RWPE1 (cell line): ENCODE data around the gene HTT-AS.
A peak's percentile ranks its signal among the peaks of the same experiment; 100 is the strongest.

Experiments used
- CTCF ChIA-PET: fragments of 350-600 bp; sonication (Branson Sonifier 250); formaldehyde crosslinking; extraction: SDS; loops from one replicate; lab custom pipeline; 2021; lab: Yijun Ruan, JAX
- POLR2A ChIA-PET: fragments of 400-600 bp; formaldehyde crosslinking; extraction: SDS; loops from one replicate; lab custom pipeline; 2020; ENCODE audit warnings: antibody characterized with exemption; ENCODE audit not compliant: low non-redundant PET; lab: Yijun Ruan, JAX
- DNase-seq: peaks from one replicate; pipeline ENCODE4 v3.0.0; 2012; ENCODE audit warnings: low spot score
- H3K27ac ChIP-seq: fragments of 450-650 bp; 2 replicates; pipeline ENCODE4 v1.5.1; 2017
- TF ChIP-seq, protein P1 (sequence below): fragments of 450-650 bp; conservative IDR thresholded peaks from 2 replicates; pipeline ENCODE4 v1.5.1; 2017; ENCODE audit warnings: low read depth, mild to moderate bottlenecking

Gene HTT-AS

DNA sequence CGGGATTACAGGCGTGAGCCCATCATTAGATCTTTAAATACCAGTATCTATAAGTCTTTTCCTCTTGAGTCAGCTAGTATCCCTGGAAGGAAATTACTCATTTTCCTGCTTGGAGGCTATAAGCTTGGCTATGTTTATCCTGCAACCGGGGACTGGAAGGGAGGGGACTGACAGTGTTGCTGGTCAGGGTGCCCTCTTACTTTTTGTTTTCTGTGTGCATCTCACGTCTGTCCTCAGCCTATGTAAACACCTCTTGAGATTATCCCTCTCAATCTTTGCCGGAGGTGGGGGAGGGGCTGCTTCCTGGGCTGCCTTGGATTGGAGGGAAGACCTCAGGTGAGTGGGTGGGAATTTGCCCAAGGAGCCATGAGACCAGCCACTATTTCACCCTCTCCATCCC lies 37.1 kb upstream of the HTT-AS start:
- DNase-seq: peak; percentile 78
- ChIA-PET CTCF (no interaction called here), POLR2A (no interaction called here)
- peak overlapping the region; percentile 56 for H3K27ac ChIP-seq
- TF ChIP-seq, protein P1, sequence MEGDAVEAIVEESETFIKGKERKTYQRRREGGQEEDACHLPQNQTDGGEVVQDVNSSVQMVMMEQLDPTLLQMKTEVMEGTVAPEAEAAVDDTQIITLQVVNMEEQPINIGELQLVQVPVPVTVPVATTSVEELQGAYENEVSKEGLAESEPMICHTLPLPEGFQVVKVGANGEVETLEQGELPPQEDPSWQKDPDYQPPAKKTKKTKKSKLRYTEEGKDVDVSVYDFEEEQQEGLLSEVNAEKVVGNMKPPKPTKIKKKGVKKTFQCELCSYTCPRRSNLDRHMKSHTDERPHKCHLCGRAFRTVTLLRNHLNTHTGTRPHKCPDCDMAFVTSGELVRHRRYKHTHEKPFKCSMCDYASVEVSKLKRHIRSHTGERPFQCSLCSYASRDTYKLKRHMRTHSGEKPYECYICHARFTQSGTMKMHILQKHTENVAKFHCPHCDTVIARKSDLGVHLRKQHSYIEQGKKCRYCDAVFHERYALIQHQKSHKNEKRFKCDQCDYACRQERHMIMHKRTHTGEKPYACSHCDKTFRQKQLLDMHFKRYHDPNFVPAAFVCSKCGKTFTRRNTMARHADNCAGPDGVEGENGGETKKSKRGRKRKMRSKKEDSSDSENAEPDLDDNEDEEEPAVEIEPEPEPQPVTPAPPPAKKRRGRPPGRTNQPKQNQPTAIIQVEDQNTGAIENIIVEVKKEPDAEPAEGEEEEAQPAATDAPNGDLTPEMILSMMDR: no peak

DNA sequence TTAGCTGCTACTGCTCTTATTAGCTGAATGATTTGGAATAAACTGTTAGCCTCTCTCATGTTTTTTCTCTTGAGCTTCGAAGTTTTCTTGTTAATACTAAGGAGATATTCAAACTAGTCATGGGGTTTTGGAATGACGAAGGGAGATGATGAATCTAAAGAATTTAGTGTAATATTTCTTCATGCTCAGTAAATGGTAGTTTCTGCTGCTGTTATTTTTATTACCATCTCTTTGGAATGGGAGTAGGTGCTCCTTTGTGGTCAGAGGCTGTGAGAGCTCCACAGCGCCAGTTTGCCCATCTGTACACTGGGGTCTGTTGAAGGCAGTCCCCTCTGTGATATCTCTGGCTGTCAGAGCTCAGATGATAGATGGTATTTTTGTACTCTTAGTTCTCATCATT lies 33.9 kb upstream of the HTT-AS start:
- ChIA-PET POLR2A (no interaction called here), CTCF (no interaction called here)
- TF ChIP-seq, protein P1: no peak
- no peak for DNase-seq
- H3K27ac ChIP-seq: no peak overlapping the region

DNA sequence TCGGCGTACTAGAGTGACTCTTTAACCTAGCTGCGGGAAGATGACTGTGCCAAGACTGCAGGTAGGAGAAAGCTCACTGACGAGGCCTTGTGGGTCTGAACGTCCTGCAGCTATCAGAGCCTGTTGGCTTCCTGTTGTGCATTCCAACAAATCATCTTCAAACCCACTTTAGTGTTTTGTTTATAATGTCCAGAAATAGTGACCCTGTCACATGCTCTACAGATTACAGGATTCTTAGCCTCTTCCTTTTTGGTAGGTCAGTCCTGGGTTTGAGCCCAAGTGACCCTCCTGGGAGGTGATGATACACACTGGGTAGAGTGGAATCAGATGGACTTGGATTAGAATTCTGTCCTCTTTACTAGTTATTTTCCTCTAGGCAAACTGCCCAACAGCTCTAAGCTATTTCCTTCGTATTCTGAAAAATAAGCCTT lies 33.4 kb upstream of the HTT-AS start:
- CTCF ChIA-PET: interaction anchor here (0.6 kb wide), 1 partner anchor 27 kb away, joined by 3 read pairs; no protein-coding TSS in a partner anchor
- H3K27ac ChIP-seq: no peak overlapping the region
- no peak for DNase-seq

DNA sequence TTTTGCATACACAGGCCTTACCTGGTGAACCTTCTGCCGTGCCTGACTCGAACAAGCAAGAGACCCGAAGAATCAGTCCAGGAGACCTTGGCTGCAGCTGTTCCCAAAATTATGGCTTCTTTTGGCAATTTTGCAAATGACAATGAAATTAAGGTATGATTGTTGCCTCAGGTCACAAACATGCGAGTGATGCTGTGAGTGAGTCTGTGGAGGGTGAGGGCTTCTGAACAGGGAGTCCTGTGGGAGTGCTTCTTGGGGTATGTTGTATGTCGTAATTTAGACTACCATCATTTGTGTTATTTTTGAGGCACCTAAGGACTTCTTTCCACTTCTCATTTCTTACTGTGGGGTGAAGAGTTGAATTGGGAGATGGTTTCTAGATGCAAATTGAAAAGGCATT lies 32.9 kb upstream of the HTT-AS start:
- H3K27ac ChIP-seq: no peak overlapping the region
- TF ChIP-seq, protein P1: no peak
- no peak for DNase-seq
- CTCF ChIA-PET: interaction anchor here (0.6 to 1.0 kb wide), 6 partner anchors 14 to 336 kb away, joined by 3 to 5 read pairs (median 3); no protein-coding TSS in a partner anchor
- POLR2A ChIA-PET: no interaction called here

More for the DNA sequence above, 33.4 kb upstream of the HTT-AS start:
- TF ChIP-seq, protein P1: no peak
- POLR2A ChIA-PET: no interaction called here

DNA sequence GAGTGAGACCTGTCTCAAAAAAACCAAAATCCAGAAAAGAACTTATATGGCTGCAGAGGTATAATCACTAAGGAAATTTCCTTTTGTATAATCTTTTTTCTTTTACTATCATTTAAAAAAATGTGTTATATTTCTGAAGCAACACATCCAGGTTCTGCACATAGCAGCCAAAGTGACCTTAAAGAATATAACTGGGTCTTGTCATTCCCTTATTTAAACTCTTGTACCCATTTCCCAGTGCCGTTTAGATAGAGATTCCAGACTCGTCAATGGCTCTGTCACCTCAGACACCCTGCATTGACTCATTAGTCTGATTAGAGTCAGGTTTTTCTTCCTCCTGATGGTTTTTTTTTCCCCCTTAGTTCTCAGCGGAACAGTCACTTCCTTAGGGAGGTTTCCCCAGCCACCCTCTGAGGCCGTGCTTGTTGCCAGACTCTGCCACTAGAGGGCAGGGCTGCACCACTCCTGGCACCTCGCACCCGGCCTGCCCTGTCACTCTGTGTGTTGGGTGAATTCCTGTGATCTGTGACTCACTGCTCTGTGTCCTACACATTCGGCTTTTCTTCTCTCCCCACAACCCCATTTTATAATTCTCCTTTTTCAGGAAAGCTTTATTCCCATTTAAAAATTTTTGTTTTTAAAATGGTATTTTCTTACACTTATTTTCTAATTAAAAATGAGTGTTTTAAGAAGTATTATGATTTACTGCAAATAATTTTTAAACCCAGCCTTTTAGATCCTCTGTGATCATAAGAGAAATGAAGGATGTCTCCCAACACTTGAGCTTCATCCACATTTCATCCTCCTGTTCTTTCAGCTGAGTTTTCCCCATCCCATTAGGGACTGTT lies 32.2 kb upstream of the HTT-AS start:
- H3K27ac ChIP-seq: no peak overlapping the region

DNA sequence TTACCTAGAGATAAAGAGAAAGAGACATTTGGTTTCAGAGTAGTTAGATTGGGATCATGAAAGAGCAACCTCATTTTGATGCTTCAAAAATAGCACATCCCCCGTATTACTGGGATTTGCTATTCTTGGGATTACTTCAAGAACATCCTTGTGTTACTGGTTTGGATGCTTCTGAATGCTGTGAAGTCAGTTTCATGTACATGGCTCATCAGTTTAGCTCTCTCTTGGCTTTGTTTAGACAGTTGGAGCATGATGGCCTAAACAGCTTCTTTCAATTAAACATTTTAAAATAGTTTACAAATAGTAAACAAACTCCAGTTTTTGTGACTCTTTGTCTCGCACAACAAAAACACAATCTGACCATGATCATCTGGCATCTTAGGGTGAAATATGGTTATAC lies 24.0 kb upstream of the HTT-AS start:
- ChIA-PET CTCF (no interaction called here), POLR2A (no interaction called here)
- no peak for DNase-seq
- TF ChIP-seq, protein P1: no peak
- H3K27ac ChIP-seq: no peak overlapping the region

More for the DNA sequence above, 32.2 kb upstream of the HTT-AS start:
- CTCF ChIA-PET: interaction anchor here (0.6 to 1.0 kb wide), 6 partner anchors 14 to 337 kb away, joined by 3 to 5 read pairs (median 3); no protein-coding TSS in a partner anchor
- peak; percentile 90 for DNase-seq
- TF ChIP-seq, protein P1: peak; percentile 97
- POLR2A ChIA-PET: no interaction called here
